Measurements from ENCODE around the gene CANX.

- 0 out of 2 replicates have a peak, but pooled peaks have one; percentile 5 for TF ChIP-seq POLR2AphosphoS5 (IDR thresholded peaks at IDR 0.05; ENCODE audit: low read depth, low read length)
- no peak for TF ChIP-seq SMARCE1 (IDR thresholded peaks at IDR 0.05; ENCODE audit: borderline replicate concordance)
- peak; percentile 82 for TF ChIP-seq FOSL2 (CRISPR knock-in tag; IDR thresholded peaks at IDR 0.05)
- TF ChIP-seq ZNF558 (CRISPR knock-in tag; IDR thresholded peaks at IDR 0.05; ENCODE audit: borderline replicate concordance): no peak
- no peak for TF ChIP-seq ZNF512 (CRISPR knock-in tag; IDR thresholded peaks at IDR 0.05)
- TF ChIP-seq PHF21A (CRISPR knock-in tag; IDR thresholded peaks at IDR 0.05): no peak
- TF ChIP-seq ZBTB4 (CRISPR knock-in tag; IDR thresholded peaks at IDR 0.05; ENCODE audit: borderline replicate concordance): no peak
- no peak for TF ChIP-seq BHLHE40 (IDR thresholded peaks at IDR 0.05; ENCODE audit: low read length)
- no peak for TF ChIP-seq ZNF101 (CRISPR knock-in tag; IDR thresholded peaks at IDR 0.05; ENCODE audit: borderline replicate concordance, low read depth)
- TF ChIP-seq ZNF180 (CRISPR knock-in tag; IDR thresholded peaks at IDR 0.05; ENCODE audit: borderline replicate concordance, low read depth): no peak
- 0 out of 2 replicates have a peak, but pooled peaks have one; percentile 19 for TF ChIP-seq ZKSCAN1 (IDR thresholded peaks at IDR 0.05; ENCODE audit: low read length)
- no peak for TF ChIP-seq TOE1 (CRISPR knock-in tag; IDR thresholded peaks at IDR 0.05)
Measured at GRCh38 chr5:179680780-179681401, 17.9 kb upstream of the CANX start, which contains the start of gene CBY3.

All from HepG2 (cell line).